GM19238 (cell line): ENCODE data around the gene NBAS.
"Not testable (repeated sequence)": the region's sequence is repeated elsewhere in the genome, so short reads cannot be mapped to it uniquely, and the experiment has no call there.

ENCODE experiments used
- DNase-seq: peaks from one replicate; pipeline ENCODE4 v3.0.0; 2011; ENCODE audit warnings: low spot score; ENCODE audit not compliant: insufficient read length

The NBAS gene

GRCh38 chr2:15527074-15527739 is 33.9 kb downstream of the NBAS start:
- DNase-seq, result no peak

GRCh38 chr2:15521641-15522181 is 39.4 kb downstream of the NBAS start:
- DNase-seq, result no peak

- DNase-seq, result no peak
Measured at GRCh38 chr2:15520346-15520745, 40.8 kb downstream of the NBAS start.

GRCh38 chr2:15518759-15519158 is 42.4 kb downstream of the NBAS start:
- DNase-seq, result not testable (repeated sequence)

- DNase-seq, result no peak
Measured at GRCh38 chr2:15517793-15518192, 43.3 kb downstream of the NBAS start.

- DNase-seq, result no peak
Measured at GRCh38 chr2:15511686-15512085, 49.4 kb downstream of the NBAS start.

GRCh38 chr2:15510552-15510951 is 50.6 kb downstream of the NBAS start:
- DNase-seq, result no peak

- DNase-seq, result no peak
Measured at GRCh38 chr2:15510131-15510530, 51.0 kb downstream of the NBAS start.

GRCh38 chr2:15507697-15508096 is 53.4 kb downstream of the NBAS start:
- no peak for DNase-seq

- no peak for DNase-seq
Measured at GRCh38 chr2:15507061-15507460, 54.1 kb downstream of the NBAS start.

GRCh38 chr2:15506229-15506819 is 54.8 kb downstream of the NBAS start:
- no peak for DNase-seq

GRCh38 chr2:15504882-15505663 is 56.1 kb downstream of the NBAS start:
- DNase-seq, result no peak

- not testable (repeated sequence) for DNase-seq
Measured at GRCh38 chr2:15499251-15499650, 61.9 kb downstream of the NBAS start.

GRCh38 chr2:15498554-15498953 is 62.6 kb downstream of the NBAS start:
- DNase-seq, result no peak

GRCh38 chr2:15494877-15495276 is 66.3 kb downstream of the NBAS start:
- DNase-seq, result no peak

- no peak for DNase-seq
Measured at GRCh38 chr2:15492773-15493325, 68.3 kb downstream of the NBAS start.

GRCh38 chr2:15486770-15487169 is 74.4 kb downstream of the NBAS start:
- DNase-seq, result no peak

- DNase-seq, result no peak
Measured at GRCh38 chr2:15485949-15486348, 75.2 kb downstream of the NBAS start.

- no peak for DNase-seq
Measured at GRCh38 chr2:15481000-15481399, 80.1 kb downstream of the NBAS start.

GRCh38 chr2:15480552-15480951 is 80.6 kb downstream of the NBAS start:
- DNase-seq, result no peak

GRCh38 chr2:15472876-15473275 is 88.3 kb downstream of the NBAS start:
- no peak for DNase-seq

GRCh38 chr2:15472133-15472532 is 89.0 kb downstream of the NBAS start:
- no peak for DNase-seq
